HG03175 (cell line): Measurements from ENCODE around the gene TMEM95.
"Not testable (repeated sequence)": the region's sequence is repeated elsewhere in the genome, so short reads cannot be mapped to it uniquely, and the experiment has no call there.

Source experiments
- ATAC-seq: cut with Tn5 transposase; IDR thresholded peaks from one replicate; pipeline ENCODE4 v1.9.1; 2021; ENCODE audit warnings: mild to moderate bottlenecking, moderate library complexity; ENCODE audit not compliant: unreplicated experiment

TMEM95 gene

GRCh38 chr17:7346761-7347614 lies 8.0 kb upstream of the TMEM95 start:
- ATAC-seq = no peak

- no peak for ATAC-seq
Observed at GRCh38 chr17:7347630-7348477, 7.1 kb upstream of the TMEM95 start.

- no peak for ATAC-seq
Observed at GRCh38 chr17:7348478-7349242, 6.3 kb upstream of the TMEM95 start.

GRCh38 chr17:7351665-7352502 lies 3.1 kb upstream of the TMEM95 start, which contains the start of gene KCTD11:
Gene KCTD11 (plus strand): TSS chr17:7352162.
- ATAC-seq = peak; percentile 70

- ATAC-seq = no peak
Observed at GRCh38 chr17:7352503-7352889, 2.5 kb upstream of the TMEM95 start.

GRCh38 chr17:7352910-7353635 lies 1.9 kb upstream of the TMEM95 start:
- ATAC-seq = no peak

- ATAC-seq = no peak
Observed at GRCh38 chr17:7354262-7354843, 603 bp upstream of the TMEM95 start.

GRCh38 chr17:7355573-7355972 lies 617 bp downstream of the TMEM95 start:
- no peak for ATAC-seq

GRCh38 chr17:7356072-7356549 lies 1.2 kb downstream of the TMEM95 start:
- ATAC-seq = peak; percentile 28

GRCh38 chr17:7356756-7357155 lies 1.8 kb downstream of the TMEM95 start:
- no peak for ATAC-seq

- no peak for ATAC-seq
Observed at GRCh38 chr17:7357381-7357780, 2.4 kb downstream of the TMEM95 start.

- ATAC-seq = no peak
Observed at GRCh38 chr17:7361906-7362305, 7.0 kb downstream of the TMEM95 start.

GRCh38 chr17:7363311-7363710 lies 8.4 kb downstream of the TMEM95 start:
- ATAC-seq = no peak

GRCh38 chr17:7365963-7366362 lies 11.0 kb downstream of the TMEM95 start:
- not testable (repeated sequence) for ATAC-seq

- no peak for ATAC-seq
Observed at GRCh38 chr17:7367083-7367482, 12.1 kb downstream of the TMEM95 start.

- ATAC-seq = no peak
Observed at GRCh38 chr17:7367918-7368598, 13.1 kb downstream of the TMEM95 start.

- ATAC-seq = not testable (repeated sequence)
Observed at GRCh38 chr17:7368599-7368994, 13.6 kb downstream of the TMEM95 start.

GRCh38 chr17:7369825-7370224 lies 14.9 kb downstream of the TMEM95 start:
- no peak for ATAC-seq
